H7 (cell line): ENCODE data around the gene SYCP2. TPM values are rescaled to one million over a fixed set of nuclear protein-coding genes. Genes with fewer than 3 reads are reported as not detected.

Experiments
- DNase-seq: peaks from one replicate; pipeline ENCODE4 v3.0.0; 2012
- H3K27me3 ChIP-seq: 2 replicates; pipeline ENCODE4 v1.6.0; 2011; ENCODE audit warnings: mild to moderate bottlenecking, low read length; ENCODE audit not compliant: control insufficient read depth, insufficient read depth
- H3K36me3 ChIP-seq: replicated peaks from 2 replicates; pipeline ENCODE4 v1.5.1; 2011; ENCODE audit warnings: low read length; ENCODE audit not compliant: control insufficient read depth, insufficient read depth
- H3K4me3 ChIP-seq: 2 replicates; pipeline ENCODE4 v1.5.1; 2011; ENCODE audit warnings: low read depth, mild to moderate bottlenecking, control low read depth, low read length, moderate library complexity; ENCODE audit not compliant: insufficient read depth
- total RNA-seq: library from RNA; depleted of rRNA; stranded (reverse); fragments of >200 nt; shearing (Covaris generic); gene quantifications from 2 replicates; pipeline ENCODE4 v1.2.3, GENCODE V29; 2014; rRNA removed

SYCP2 gene
- total RNA-seq, 1 experiment from 2014 or later, result not detected

GRCh38 chr20:59821201-59821600 lies 112.2 kb downstream of the SYCP2 start:
- DNase-seq, result peak; percentile 9
- Histone ChIP-seq H3K27me3 (no peaks in the 10 kb centered on the region), H3K36me3 (no peaks in the 10 kb centered on the region), H3K4me3 (no peak overlapping the region)

- Histone ChIP-seq H3K27me3 (no peaks in the 10 kb centered on the region), H3K4me3 (no peak overlapping the region), H3K36me3 (no peaks in the 10 kb centered on the region)
- peak; percentile 18 for DNase-seq
Measured at GRCh38 chr20:59820204-59821041, 113.0 kb downstream of the SYCP2 start.

GRCh38 chr20:59819496-59820203 lies 113.8 kb downstream of the SYCP2 start:
- DNase-seq, result peak; percentile 34
- Histone ChIP-seq H3K4me3 (no peak overlapping the region), H3K36me3 (no peaks in the 10 kb centered on the region), H3K27me3 (no peaks in the 10 kb centered on the region)

- DNase-seq, result peak; percentile 9
- no peaks in the 10 kb centered on the region for H3K36me3 ChIP-seq
- no peaks in the 10 kb centered on the region for H3K27me3 ChIP-seq
Measured at GRCh38 chr20:59818911-59819310, 114.5 kb downstream of the SYCP2 start.

GRCh38 chr20:59817846-59818615 lies 115.4 kb downstream of the SYCP2 start:
- Histone ChIP-seq H3K36me3 (no peaks in the 10 kb centered on the region), H3K4me3 (no peak overlapping the region), H3K27me3 (no peaks in the 10 kb centered on the region)
- peak; percentile 13 for DNase-seq

More at GRCh38 chr20:59818911-59819310, 114.5 kb downstream of the SYCP2 start:
- no peak overlapping the region for H3K4me3 ChIP-seq

- peak; percentile 23 for DNase-seq
- Histone ChIP-seq H3K36me3 (no peaks in the 10 kb centered on the region), H3K27me3 (no peaks in the 10 kb centered on the region), H3K4me3 (no peak overlapping the region)
Measured at GRCh38 chr20:59817406-59817805, 116.0 kb downstream of the SYCP2 start.

- Histone ChIP-seq H3K36me3 (no peaks in the 10 kb centered on the region), H3K4me3 (no peak overlapping the region), H3K27me3 (no peaks in the 10 kb centered on the region)
- DNase-seq, result peak; percentile 11
Measured at GRCh38 chr20:59816146-59816738, 117.2 kb downstream of the SYCP2 start.

- peak; percentile 8 for DNase-seq
- no peaks in the 10 kb centered on the region for H3K36me3 ChIP-seq
- H3K27me3 ChIP-seq, result no peaks in the 10 kb centered on the region
- H3K4me3 ChIP-seq, result no peak overlapping the region
Measured at GRCh38 chr20:59814840-59815340, 118.5 kb downstream of the SYCP2 start.

- DNase-seq, result no peak
- H3K27me3 ChIP-seq, result no peaks in the 10 kb centered on the region
- no peaks in the 10 kb centered on the region for H3K36me3 ChIP-seq
- no peak overlapping the region for H3K4me3 ChIP-seq
Measured at GRCh38 chr20:59813948-59814839, 119.2 kb downstream of the SYCP2 start.

Other genes with a start within 250 kb of the SYCP2 start
- 3.4 and 3.9 TPM in 2 replicates for gene PPP1R3D, start 6.7 kb upstream of the SYCP2 start, total RNA-seq
- 4.9 and 5.3 TPM in 2 replicates for gene FAM217B, start 6.8 kb upstream of the SYCP2 start, total RNA-seq
- 1.0 and 3.1 TPM in 2 replicates for gene CDH26, start 24.8 kb upstream of the SYCP2 start, total RNA-seq